ENCODE results near the gene NRARP. TPM values are rescaled to one million over a fixed set of nuclear protein-coding genes. Genes with fewer than 3 reads are reported as not detected.

Gene NRARP
- total RNA-seq, 1 experiment from 2014 or later: 22.2 TPM

DNA sequence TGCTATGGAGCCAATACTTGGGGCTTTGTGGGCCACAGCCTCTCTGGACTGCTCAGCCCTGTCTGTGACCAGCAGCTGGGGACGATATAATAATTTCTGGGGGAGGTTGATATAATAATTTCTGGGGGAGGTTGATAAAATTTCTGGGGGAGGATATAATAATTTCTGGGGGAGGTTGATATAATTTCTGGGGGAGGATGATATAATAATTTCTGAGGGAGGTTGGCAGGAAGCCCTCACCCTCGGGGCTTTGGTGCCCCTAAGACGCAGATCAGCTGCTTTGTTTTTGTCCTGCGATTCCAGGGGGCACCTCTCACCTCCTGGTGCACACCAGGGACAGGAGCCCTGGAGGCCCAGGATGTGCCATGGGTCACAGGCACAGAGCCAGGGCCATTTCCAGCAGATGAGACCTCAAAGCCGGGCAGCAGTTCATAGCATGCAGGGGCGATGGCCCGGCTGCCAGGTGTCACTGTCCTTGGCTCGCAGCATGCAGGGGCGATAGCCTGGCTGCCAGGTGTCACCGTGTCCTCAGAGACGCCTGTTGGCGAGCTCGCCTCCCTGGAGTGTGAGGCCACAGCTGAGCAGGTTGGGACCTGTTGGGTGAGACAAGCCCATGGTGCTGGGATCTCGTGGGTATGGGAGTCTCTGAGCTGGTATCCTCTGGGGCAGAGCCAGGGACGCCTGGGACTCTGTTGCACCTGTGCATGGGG is 28.3 kb downstream of the NRARP start:
- ChIA-PET RAD21 (ENCODE audit: low non-redundant PET in 1 of 2, low total read pairs in 2 of 2, uncharacterized antibody in 2 of 2, unreplicated experiment in 2 of 2) (no interaction called here), POLR2A (interaction anchor here (1.4 kb wide), 1 partner anchor 30 kb away, joined by 3 read pairs; no protein-coding TSS in a partner anchor), CTCF (interaction anchor here (1.1 to 1.3 kb wide), 3 partner anchors 13 to 37 kb away, joined by 3 to 4 read pairs (median 3); no protein-coding TSS in a partner anchor)
- no peak overlapping the region for H3K4me3 ChIP-seq (replicated peaks in 1 of 2; ENCODE audit: low read depth in 1 of 2, low read length in 2 of 2)
- DNase-seq (ENCODE audit: low read depth, low spot score) (no peak), ATAC-seq (no peak)
- peaks cover 4 to 16% of the 10 kb centered on the region in 2 experiments; a peak in 3 of 4 replicates for H3K36me3 ChIP-seq (ENCODE audit: control insufficient read depth in 1 of 2, insufficient read depth in 2 of 2, low read length in 2 of 2)
- no peaks in the 10 kb centered on the region for H3K9me2 ChIP-seq (ENCODE audit: insufficient read depth)
- no peaks in the 10 kb centered on the region for H3K27me3 ChIP-seq (ENCODE audit: insufficient read depth, low read length)
- TF ChIP-seq EZH2phosphoT487 (IDR thresholded peaks at IDR 0.05; ENCODE audit: borderline replicate concordance) (no peak), RAD21 (IDR thresholded peaks at IDR 0.05; ENCODE audit: low read depth) (no peak), TCF7L2 (IDR thresholded peaks at IDR 0.05; ENCODE audit: borderline replicate concordance, extremely low read depth, insufficient read depth, insufficient read length) (no peak), FOSL1 (IDR thresholded peaks at IDR 0.05; ENCODE audit: low read depth) (no peak), ELF1 (IDR thresholded peaks at IDR 0.05; ENCODE audit: borderline replicate concordance, low read depth) (no peak), EGR1 (IDR thresholded peaks at IDR 0.05; ENCODE audit: low read depth) (no peak), SP1 (IDR thresholded peaks at IDR 0.05; ENCODE audit: low read depth) (no peak), POLR2A (IDR thresholded peaks at IDR 0.05; ENCODE audit: borderline replicate concordance, extremely low read depth, insufficient read depth, insufficient read length) (no peak), YY1 (IDR thresholded peaks at IDR 0.05; ENCODE audit: extremely low read depth, insufficient replicate concordance, low read depth, low read length) (no peak), SRF (IDR thresholded peaks at IDR 0.05; ENCODE audit: low read depth) (no peak), SIN3A (IDR thresholded peaks at IDR 0.05; ENCODE audit: low read depth) (no peak), ZFX (IDR thresholded peaks at IDR 0.05) (no peak), CBX3 (IDR thresholded peaks at IDR 0.05; ENCODE audit: low read depth) (no peak), CEBPB (IDR thresholded peaks at IDR 0.05; ENCODE audit: low read depth) (no peak)
- TF ChIP-seq, protein P1, sequence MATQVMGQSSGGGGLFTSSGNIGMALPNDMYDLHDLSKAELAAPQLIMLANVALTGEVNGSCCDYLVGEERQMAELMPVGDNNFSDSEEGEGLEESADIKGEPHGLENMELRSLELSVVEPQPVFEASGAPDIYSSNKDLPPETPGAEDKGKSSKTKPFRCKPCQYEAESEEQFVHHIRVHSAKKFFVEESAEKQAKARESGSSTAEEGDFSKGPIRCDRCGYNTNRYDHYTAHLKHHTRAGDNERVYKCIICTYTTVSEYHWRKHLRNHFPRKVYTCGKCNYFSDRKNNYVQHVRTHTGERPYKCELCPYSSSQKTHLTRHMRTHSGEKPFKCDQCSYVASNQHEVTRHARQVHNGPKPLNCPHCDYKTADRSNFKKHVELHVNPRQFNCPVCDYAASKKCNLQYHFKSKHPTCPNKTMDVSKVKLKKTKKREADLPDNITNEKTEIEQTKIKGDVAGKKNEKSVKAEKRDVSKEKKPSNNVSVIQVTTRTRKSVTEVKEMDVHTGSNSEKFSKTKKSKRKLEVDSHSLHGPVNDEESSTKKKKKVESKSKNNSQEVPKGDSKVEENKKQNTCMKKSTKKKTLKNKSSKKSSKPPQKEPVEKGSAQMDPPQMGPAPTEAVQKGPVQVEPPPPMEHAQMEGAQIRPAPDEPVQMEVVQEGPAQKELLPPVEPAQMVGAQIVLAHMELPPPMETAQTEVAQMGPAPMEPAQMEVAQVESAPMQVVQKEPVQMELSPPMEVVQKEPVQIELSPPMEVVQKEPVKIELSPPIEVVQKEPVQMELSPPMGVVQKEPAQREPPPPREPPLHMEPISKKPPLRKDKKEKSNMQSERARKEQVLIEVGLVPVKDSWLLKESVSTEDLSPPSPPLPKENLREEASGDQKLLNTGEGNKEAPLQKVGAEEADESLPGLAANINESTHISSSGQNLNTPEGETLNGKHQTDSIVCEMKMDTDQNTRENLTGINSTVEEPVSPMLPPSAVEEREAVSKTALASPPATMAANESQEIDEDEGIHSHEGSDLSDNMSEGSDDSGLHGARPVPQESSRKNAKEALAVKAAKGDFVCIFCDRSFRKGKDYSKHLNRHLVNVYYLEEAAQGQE (IDR thresholded peaks at IDR 0.05; ENCODE audit: low read depth): no peak
- TF ChIP-seq, protein P2, sequence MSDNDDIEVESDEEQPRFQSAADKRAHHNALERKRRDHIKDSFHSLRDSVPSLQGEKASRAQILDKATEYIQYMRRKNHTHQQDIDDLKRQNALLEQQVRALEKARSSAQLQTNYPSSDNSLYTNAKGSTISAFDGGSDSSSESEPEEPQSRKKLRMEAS (IDR thresholded peaks at IDR 0.05): no peak
- peak overlapping the region; percentile 56; the same call in 1 of the 2 replicates for H3K27ac ChIP-seq (ENCODE audit: low read depth, low read length)
- H4K20me1 ChIP-seq (ENCODE audit: insufficient read depth): no peaks in the 10 kb centered on the region
- H3K9me3 ChIP-seq (ENCODE audit: control insufficient read depth in 1 of 2, insufficient read depth in 1 of 2, low read depth in 1 of 2, low read length in 2 of 2): no peaks in the 10 kb centered on the region
- peaks cover 31 to 40% of the 10 kb centered on the region in 2 experiments for H3K4me1 ChIP-seq (ENCODE audit: control insufficient read depth in 1 of 2, insufficient read depth in 2 of 2, low read length in 2 of 2)
- H3K4me2 ChIP-seq (ENCODE audit: low read length): no peak overlapping the region
- no peak overlapping the region for H3K9ac ChIP-seq (ENCODE audit: low read length)
- intact Hi-C loops (cut with micrococcal nuclease): no loop called here
- no peak overlapping the region for H2AFZ ChIP-seq (ENCODE audit: low read depth, low read length, poor library complexity, severe bottlenecking)
- BruUV-seq (replicated peaks): no TSS peak
- H3K79me2 ChIP-seq (ENCODE audit: insufficient read depth, low read length): peaks cover 11% of the 10 kb centered on the region
